C4-2B (cell line): ENCODE results near the gene EFCAB8.

Experiments
- H3K27ac ChIP-seq: fragments of 450-650 bp; 2 replicates; pipeline ENCODE4 v1.5.1; 2017
- ZFX ChIP-seq: fragments of 450-650 bp; IDR thresholded peaks from 2 replicates; pipeline ENCODE4 v1.6.1; 2017
- TF ChIP-seq, protein P1 (sequence below): fragments of 450-650 bp; conservative IDR thresholded peaks from 2 replicates; pipeline ENCODE4 v1.5.1; 2017; ENCODE audit warnings: mild to moderate bottlenecking

The EFCAB8 gene

DNA sequence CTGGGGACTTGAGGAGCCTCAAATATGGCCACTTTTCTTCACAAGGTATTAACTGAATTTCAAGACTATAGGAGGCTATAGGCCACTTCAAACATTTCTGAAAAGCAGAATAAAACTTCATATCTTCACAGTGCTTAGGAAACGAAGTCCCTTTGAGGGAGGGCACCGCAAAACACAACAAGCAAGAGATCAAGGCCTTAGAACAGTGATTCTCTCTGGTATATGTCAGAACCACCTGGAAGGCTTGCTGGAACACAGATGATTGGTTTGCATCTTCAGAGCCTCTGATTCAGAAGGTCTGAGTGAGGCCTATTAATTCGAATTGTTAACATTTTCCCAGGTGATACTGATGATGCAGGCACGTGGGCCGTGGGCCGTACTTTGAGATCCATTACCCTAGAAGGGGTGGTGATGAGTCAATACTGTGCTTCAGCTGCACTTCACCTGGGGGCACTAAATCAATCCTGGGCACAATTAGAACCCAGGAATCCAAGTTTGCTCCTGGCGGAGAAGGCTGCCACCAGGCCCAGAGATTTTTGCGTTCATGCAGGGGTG lies 134.8 kb downstream of the EFCAB8 start:
- TF ChIP-seq, protein P1, sequence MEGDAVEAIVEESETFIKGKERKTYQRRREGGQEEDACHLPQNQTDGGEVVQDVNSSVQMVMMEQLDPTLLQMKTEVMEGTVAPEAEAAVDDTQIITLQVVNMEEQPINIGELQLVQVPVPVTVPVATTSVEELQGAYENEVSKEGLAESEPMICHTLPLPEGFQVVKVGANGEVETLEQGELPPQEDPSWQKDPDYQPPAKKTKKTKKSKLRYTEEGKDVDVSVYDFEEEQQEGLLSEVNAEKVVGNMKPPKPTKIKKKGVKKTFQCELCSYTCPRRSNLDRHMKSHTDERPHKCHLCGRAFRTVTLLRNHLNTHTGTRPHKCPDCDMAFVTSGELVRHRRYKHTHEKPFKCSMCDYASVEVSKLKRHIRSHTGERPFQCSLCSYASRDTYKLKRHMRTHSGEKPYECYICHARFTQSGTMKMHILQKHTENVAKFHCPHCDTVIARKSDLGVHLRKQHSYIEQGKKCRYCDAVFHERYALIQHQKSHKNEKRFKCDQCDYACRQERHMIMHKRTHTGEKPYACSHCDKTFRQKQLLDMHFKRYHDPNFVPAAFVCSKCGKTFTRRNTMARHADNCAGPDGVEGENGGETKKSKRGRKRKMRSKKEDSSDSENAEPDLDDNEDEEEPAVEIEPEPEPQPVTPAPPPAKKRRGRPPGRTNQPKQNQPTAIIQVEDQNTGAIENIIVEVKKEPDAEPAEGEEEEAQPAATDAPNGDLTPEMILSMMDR, result no peak
- TF ChIP-seq ZFX, result no peak
- no peak overlapping the region for H3K27ac ChIP-seq

- H3K27ac ChIP-seq, result no peak overlapping the region
- TF ChIP-seq, protein P1, result peak; percentile 32
- no peak for TF ChIP-seq ZFX
These were observed 137.1 kb downstream of the EFCAB8 start for GRCh38 chr20:32995802-32996201.

- TF ChIP-seq, protein P1, result no peak
- no peak for TF ChIP-seq ZFX
- H3K27ac ChIP-seq, result no peak overlapping the region
These were observed 138.7 kb downstream of the EFCAB8 start for GRCh38 chr20:32997431-32997830.

DNA sequence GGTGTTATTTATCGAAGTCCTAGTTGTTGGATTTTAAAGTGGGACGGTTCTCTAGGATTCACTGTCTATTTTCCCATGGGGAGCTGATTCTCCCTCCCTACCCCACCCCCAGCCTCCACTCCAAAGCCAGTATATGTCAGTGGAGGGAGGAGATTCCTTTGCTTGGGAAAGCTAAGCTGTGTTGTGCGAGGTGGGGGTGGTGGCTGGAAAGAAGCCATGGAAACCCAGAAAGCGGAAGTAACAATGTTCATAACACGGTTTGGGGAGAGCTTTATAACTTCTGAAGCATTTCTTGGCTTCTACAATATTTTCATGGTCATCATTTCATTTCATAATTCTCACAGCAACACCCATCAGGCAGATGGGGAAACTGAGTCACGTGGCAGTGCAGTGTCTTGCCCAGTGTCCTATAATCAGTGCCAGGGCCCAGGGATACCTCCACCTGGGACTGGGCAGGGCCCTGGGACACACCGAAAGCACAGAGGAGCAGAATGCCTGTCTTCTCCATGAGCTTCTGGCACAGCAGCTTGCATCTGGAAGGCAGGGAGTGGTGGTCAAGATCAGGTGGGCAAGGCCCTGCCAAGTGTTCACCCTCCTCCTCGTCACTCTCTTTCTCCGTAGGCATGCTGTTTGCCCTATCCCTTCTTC lies 141.0 kb downstream of the EFCAB8 start:
- no peak overlapping the region for H3K27ac ChIP-seq
- no peak for TF ChIP-seq ZFX
- TF ChIP-seq, protein P1, result no peak

GRCh38 chr20:33000802-33001466 lies 142.2 kb downstream of the EFCAB8 start:
- no peak overlapping the region for H3K27ac ChIP-seq
- TF ChIP-seq ZFX, result no peak
- TF ChIP-seq, protein P1, result no peak

DNA sequence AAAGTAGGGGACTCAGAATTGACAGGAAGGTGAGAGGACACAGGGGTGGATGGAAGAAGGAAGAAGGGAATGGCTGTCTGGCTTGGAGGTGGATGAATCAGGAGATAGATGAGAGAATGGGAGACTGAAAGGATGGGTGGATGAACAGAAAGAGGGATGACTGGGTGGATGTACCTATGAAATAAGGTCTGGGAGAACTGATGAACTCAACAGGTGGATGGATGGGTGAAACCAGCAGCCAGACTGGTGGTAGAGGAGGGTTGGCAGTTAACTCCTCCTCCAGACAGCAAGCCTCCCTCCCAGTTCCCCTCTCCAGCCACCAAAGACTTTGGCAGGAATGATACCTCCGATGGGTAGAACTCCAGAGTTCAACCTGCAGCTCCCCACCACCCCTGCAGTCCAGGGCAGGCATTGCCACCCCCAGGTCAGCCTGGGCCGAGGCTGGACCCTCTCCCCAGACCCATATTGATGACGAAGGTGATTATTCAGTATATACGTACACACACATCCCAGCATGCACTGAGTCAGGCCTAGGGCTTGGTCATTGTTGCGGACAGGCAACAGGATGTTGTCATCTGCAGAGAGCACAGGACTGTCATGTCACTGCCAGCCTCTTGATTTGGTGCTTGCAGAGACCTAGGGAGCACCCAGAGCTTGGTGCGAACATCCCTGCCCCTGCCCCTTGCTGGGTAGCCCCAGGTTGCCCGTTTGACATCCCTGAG lies 143.5 kb downstream of the EFCAB8 start:
- TF ChIP-seq, protein P1, result no peak
- TF ChIP-seq ZFX, result no peak
- no peak overlapping the region for H3K27ac ChIP-seq
